ENCODE measurements around the gene UCHL1.
A peak's percentile ranks its signal among the peaks of the same experiment; 100 is the strongest.

UCHL1 gene

DNA sequence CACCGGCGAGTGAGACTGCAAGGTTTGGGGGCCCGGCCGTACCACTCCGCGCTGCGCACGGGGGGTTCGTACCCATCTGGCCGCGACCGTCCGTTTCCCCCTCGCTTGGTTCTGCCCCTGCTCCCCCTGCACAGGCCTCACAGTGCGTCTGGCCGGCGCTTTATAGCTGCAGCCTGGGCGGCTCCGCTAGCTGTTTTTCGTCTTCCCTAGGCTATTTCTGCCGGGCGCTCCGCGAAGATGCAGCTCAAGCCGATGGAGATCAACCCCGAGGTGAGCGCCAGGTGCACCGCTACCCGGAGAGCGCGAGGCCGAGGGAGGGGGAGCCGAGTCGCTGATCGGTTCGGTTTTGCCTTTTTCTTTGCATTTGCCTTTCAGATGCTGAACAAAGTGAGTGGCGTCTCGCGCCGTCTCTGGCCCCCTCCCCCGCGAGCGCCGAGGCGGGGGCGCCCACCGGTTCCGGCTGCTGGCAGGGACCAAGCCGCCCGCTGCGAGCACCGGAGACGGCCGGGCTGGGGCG is at the start of gene UCHL1:
Gene UCHL1 (plus strand): TSS at position 189 of the 517 bp plus-strand sequence. CDS start 49 bp downstream, at position 238.
- Histone ChIP-seq H2AFZ (peak within 1 kb of the TSS; percentile 48), H3K27ac (no peak within 1 kb of the TSS)

GRCh38 chr4:41207291-41207831 is 49.4 kb upstream of the UCHL1 start:
- no peaks in the 10 kb centered on the region for H3K27me3 ChIP-seq (ENCODE audit: control insufficient read depth, insufficient read depth, low read length)
- no peak for TF ChIP-seq CTCF (IDR thresholded peaks at IDR 0.05)
- H2AFZ ChIP-seq, result no peak overlapping the region
- no peak overlapping the region for H3K27ac ChIP-seq
- H3K4me3 ChIP-seq (ENCODE audit: low read depth, low read length), result no peak overlapping the region
- H3K9ac ChIP-seq, result no peak overlapping the region
- peaks cover 5% of the 10 kb centered on the region for H3K79me2 ChIP-seq
- no peak overlapping the region for H3K4me2 ChIP-seq (ENCODE audit: low read length)
- no peaks in the 10 kb centered on the region for H3K9me3 ChIP-seq (ENCODE audit: control insufficient read depth, low read length)
- H3K4me1 ChIP-seq, result peaks cover 5% of the 10 kb centered on the region
- H3K36me3 ChIP-seq (ENCODE audit: control insufficient read depth, insufficient read depth, low read length), result no peaks in the 10 kb centered on the region

More for the DNA sequence above, at the start of gene UCHL1:
- Histone ChIP-seq H3K4me3 (ENCODE audit: low read depth, low read length) (peak within 1 kb of the TSS; percentile 47), H3K4me2 (ENCODE audit: low read length) (peak within 1 kb of the TSS; percentile 46), H3K4me1 (no peaks in the 10 kb centered on the region), H3K9ac (no peak within 1 kb of the TSS), H3K79me2 (no peaks in the 10 kb centered on the region), H3K36me3 (ENCODE audit: control insufficient read depth, insufficient read depth, low read length) (no peaks in the 10 kb centered on the region), H3K9me3 (ENCODE audit: control insufficient read depth, low read length) (no peaks in the 10 kb centered on the region), H3K27me3 (ENCODE audit: control insufficient read depth, insufficient read depth, low read length) (no peaks in the 10 kb centered on the region)
- no peak for TF ChIP-seq CTCF (IDR thresholded peaks at IDR 0.05)

DNA sequence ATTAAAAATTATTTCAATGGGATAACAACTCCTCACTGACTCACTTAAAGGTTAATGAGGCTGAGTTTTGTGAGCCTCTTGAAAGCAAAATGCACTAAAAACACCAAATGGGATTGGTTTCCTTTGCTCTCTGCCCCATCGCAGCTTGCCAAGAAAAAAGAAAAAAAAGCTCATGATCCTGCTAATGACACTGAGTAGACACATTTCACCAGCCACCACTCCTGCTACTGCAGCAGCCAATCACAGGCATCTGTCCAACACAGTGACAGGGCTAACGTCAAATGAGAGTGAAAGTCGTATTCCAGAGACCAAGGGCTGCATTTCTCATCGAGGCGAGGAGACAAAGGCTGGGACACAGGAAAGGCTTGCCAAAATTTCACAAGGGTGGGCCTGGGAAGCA is 47.5 kb upstream of the UCHL1 start:
- Histone ChIP-seq H3K9ac (no peak overlapping the region), H3K27ac (no peak overlapping the region), H3K4me1 (peaks cover 5% of the 10 kb centered on the region)

DNA sequence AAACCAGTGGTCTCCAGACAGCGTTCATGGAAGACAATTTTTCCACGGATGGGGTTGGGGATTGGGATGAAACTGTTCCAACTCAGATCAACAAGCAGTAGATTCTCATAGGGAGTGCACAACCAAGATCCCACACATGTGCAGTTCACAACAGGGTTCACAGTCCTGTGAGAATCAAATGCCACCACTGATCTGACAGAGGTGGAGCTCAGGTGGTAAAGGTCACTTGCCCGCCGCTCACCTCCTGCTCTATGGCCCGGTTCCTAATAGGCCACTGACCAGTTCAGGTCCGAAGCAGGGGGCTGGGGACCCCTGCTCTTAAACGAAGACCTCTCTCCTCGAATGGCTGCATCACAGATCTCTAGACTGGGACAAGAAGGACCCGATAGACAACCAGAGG is 46.8 kb upstream of the UCHL1 start:
- Histone ChIP-seq H3K27ac (no peak overlapping the region), H3K27me3 (ENCODE audit: control insufficient read depth, insufficient read depth, low read length) (no peaks in the 10 kb centered on the region), H2AFZ (no peak overlapping the region), H3K36me3 (ENCODE audit: control insufficient read depth, insufficient read depth, low read length) (no peaks in the 10 kb centered on the region), H3K79me2 (peaks cover 5% of the 10 kb centered on the region), H3K4me2 (ENCODE audit: low read length) (no peak overlapping the region), H3K9ac (no peak overlapping the region), H3K4me1 (peaks cover 3% of the 10 kb centered on the region), H3K4me3 (ENCODE audit: low read depth, low read length) (no peak overlapping the region), H3K9me3 (ENCODE audit: control insufficient read depth, low read length) (no peaks in the 10 kb centered on the region)
- no peak for TF ChIP-seq CTCF (IDR thresholded peaks at IDR 0.05)

More for the DNA sequence above, 47.5 kb upstream of the UCHL1 start:
- Histone ChIP-seq H3K9me3 (ENCODE audit: control insufficient read depth, low read length) (no peaks in the 10 kb centered on the region), H3K79me2 (peaks cover 5% of the 10 kb centered on the region), H3K4me3 (ENCODE audit: low read depth, low read length) (no peak overlapping the region), H2AFZ (no peak overlapping the region), H3K4me2 (ENCODE audit: low read length) (no peak overlapping the region), H3K36me3 (ENCODE audit: control insufficient read depth, insufficient read depth, low read length) (no peaks in the 10 kb centered on the region), H3K27me3 (ENCODE audit: control insufficient read depth, insufficient read depth, low read length) (no peaks in the 10 kb centered on the region)
- no peak for TF ChIP-seq CTCF (IDR thresholded peaks at IDR 0.05)

Data from parathyroid adenoma (tissue), 2 donors.